T-helper 2 cell treated with Interferon-gamma antibody and Interleukin-4, amounts not matched to agents 5 μg/mL and 100 μg/mL, for 36 hours (primary cell): Measurements from ENCODE around the gene RGPD3.
"Not testable (repeated sequence)": the region's sequence is repeated elsewhere in the genome, so short reads cannot be mapped to it uniquely, and the experiment has no call there.

ENCODE experiments used
- DNase-seq: peaks from one replicate; pipeline ENCODE4 v3.0.0; 2021; ENCODE audit warnings: low spot score
- H3K27ac Mint-ChIP-seq: one replicate; pipeline ENCODE4 v1.8.0; 2021; ENCODE audit warnings: mild to moderate bottlenecking, mixed read lengths
- H3K27me3 Mint-ChIP-seq: one replicate; pipeline ENCODE4 v1.8.0; 2021; ENCODE audit warnings: low read depth, mixed read lengths
- H3K36me3 Mint-ChIP-seq: one replicate; pipeline ENCODE4 v1.8.0; 2021; ENCODE audit warnings: low read depth, mixed read lengths
- H3K4me1 Mint-ChIP-seq: one replicate; pipeline ENCODE4 v1.8.0; 2021; ENCODE audit warnings: low read depth, mixed read lengths
- H3K4me3 Mint-ChIP-seq: one replicate; pipeline ENCODE4 v1.8.0; 2022; ENCODE audit warnings: mild to moderate bottlenecking, moderate library complexity, mixed read lengths
- H3K9me3 Mint-ChIP-seq: one replicate; pipeline ENCODE4 v1.8.0; 2021; ENCODE audit warnings: mixed read lengths

Gene RGPD3

DNA sequence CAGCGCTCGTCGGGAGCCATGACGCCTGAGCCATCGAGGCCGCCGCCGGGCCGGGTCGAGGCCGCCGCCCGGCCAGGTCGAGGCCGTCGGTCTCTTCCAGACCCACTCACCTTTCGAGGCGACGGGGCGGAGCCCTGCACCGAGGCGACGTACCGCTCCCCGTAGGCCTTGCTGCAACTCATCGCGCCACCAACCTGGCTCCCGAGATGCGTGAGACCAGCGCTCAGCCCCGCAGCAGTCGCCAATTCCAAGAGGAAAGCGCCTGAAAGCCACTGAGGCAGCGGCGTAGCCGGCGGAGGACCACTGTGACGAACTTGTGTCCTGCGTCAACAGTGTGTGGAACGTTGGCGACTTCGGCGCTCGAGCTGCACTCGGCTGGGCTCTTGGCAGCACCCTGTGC lies at the start of gene RGPD3:
Gene RGPD3, minus strand, starts transcription at position 307 of the 400 bp plus-strand sequence. Its CDS starts 125 bp downstream, at position 182.
- H3K9me3 Mint-ChIP-seq, H3K4me1 Mint-ChIP-seq, H3K27me3 Mint-ChIP-seq, H3K4me3 Mint-ChIP-seq, DNase-seq, H3K36me3 Mint-ChIP-seq, H3K27ac Mint-ChIP-seq: not testable (repeated sequence)

DNA sequence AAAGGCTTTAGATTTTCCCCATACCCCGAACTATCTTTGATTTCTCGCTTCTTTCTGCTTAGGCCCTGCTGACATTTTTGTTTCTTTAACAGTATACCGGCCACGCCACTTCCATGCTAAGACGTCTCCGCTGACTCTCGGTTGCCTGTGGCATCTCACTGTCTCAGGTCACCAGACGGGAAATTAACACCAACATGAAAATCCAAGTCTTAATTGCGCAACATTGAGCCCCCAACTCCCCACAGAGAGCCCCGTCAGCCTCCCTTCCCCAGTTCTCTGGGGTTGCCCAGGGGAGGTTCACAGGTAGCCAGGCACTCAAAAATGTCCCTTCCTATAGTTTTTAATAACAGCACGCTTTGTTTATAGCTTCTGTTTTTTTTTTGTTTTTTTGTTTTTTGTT lies 49.1 kb upstream of the RGPD3 start:
- Mint-ChIP-seq H3K9me3 (no peaks in the 10 kb centered on the region), H3K27ac (no peak overlapping the region), H3K27me3 (no peaks in the 10 kb centered on the region), H3K36me3 (no peaks in the 10 kb centered on the region), H3K4me1 (no peaks in the 10 kb centered on the region), H3K4me3 (no peak overlapping the region)
- DNase-seq = no peak

DNA sequence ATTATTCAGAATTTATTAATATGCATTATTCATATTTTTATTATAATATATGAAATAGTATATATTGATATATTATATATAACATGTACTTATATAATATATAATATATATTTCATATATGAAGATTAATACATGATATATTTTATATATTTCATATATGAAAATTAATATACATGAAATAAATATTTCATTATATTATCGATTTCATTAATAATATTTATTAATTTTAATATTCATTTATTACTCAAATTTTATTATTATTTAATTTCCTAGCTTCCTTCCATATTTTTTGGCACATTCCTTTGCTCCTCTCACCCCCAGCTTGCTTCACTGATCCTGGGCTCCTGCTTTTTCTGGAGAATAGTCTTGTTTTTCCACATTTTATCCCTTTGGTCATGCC lies 48.7 kb upstream of the RGPD3 start:
- H3K36me3 Mint-ChIP-seq = no peaks in the 10 kb centered on the region
- no peaks in the 10 kb centered on the region for H3K27me3 Mint-ChIP-seq
- H3K27ac Mint-ChIP-seq = no peak overlapping the region
- no peak for DNase-seq
- no peak overlapping the region for H3K4me3 Mint-ChIP-seq
- H3K4me1 Mint-ChIP-seq = peaks cover 1% of the 10 kb centered on the region
- no peaks in the 10 kb centered on the region for H3K9me3 Mint-ChIP-seq

DNA sequence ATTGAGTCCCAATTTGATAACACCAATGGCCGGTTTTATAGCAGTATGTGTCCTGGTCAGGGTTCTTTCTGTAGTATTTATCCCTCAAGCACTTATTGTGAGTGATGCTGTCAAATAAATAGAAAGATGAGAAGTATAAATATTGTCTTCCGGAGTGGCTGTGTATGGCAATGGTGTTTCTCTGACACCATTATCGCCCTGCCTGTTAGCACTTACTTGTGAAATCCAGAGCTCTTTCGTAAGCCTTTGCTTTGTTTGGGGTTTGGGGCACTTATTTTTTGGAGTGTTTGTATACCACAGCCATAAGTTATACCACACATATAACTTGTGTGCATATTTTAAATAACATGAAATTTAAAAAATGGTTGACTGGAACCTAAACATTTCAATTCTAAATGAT lies 48.2 kb upstream of the RGPD3 start:
- no peaks in the 10 kb centered on the region for H3K9me3 Mint-ChIP-seq
- no peaks in the 10 kb centered on the region for H3K27me3 Mint-ChIP-seq
- H3K4me1 Mint-ChIP-seq = peaks cover 4% of the 10 kb centered on the region
- H3K4me3 Mint-ChIP-seq = no peak overlapping the region
- H3K36me3 Mint-ChIP-seq = no peaks in the 10 kb centered on the region
- no peak overlapping the region for H3K27ac Mint-ChIP-seq
- DNase-seq = no peak

DNA sequence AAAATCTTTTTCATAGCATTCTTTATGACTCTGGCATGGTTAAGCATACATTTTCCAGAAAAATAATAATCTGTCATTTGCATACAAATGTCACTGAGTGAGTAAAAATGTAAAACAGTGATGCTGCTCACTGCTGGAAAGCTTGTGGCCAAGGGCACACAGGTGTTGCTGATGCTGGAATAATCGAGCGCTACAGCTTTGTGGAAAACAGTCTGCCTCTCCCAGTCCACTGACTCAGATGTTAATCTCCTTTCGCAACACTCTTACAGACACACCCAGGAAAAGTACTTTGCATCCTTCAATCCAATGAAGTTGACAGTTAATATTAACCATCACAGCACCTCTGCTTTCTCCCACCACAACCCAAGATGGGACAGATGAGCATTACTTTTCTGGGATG lies 46.6 kb upstream of the RGPD3 start:
- H3K36me3 Mint-ChIP-seq, H3K4me3 Mint-ChIP-seq, DNase-seq, H3K9me3 Mint-ChIP-seq, H3K27me3 Mint-ChIP-seq, H3K4me1 Mint-ChIP-seq, H3K27ac Mint-ChIP-seq: not testable (repeated sequence)

DNA sequence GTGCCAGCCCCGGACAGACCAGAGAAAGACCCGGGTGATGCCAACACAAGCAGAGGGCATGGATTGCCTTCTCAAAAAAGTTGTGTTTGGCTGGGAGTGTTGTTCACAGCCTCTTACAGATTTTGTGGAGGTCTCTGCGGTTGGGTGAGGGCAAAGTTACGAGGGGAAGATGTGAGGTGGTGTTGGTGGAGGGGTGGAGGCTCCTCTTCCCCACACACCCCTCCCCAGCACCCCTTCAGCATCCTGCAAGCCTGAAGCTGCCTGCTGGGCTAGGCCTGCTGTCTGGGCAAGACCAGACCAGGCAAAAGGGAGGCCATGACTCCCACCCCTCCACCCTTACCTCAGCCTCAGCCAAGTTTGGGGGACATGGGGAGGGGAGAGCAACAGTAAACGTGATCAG lies 45.2 kb upstream of the RGPD3 start:
- not testable (repeated sequence) for H3K4me3 Mint-ChIP-seq, H3K4me1 Mint-ChIP-seq, DNase-seq, H3K36me3 Mint-ChIP-seq, H3K27ac Mint-ChIP-seq, H3K27me3 Mint-ChIP-seq, H3K9me3 Mint-ChIP-seq

DNA sequence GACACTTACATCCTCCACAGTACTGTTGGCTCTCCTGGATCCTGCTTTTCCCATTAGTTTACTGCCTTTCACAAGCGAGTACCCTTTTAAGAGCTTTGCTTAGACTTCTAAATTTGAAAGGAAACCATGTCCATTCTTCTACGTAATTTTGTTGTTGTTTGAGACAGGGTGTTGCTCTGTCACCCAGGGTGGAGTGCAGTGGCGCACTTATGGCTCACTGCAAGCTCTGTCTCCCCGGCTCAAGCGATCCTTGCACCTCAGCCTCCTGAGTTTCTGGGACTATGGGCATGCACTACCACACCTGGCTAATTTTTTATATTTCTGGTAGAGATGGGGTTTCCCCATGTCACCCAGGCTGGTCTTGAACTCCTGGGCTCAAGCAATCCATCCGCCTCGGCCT lies 43.7 kb upstream of the RGPD3 start:
- H3K4me3 Mint-ChIP-seq, H3K27me3 Mint-ChIP-seq, H3K27ac Mint-ChIP-seq, H3K36me3 Mint-ChIP-seq, DNase-seq, H3K9me3 Mint-ChIP-seq, H3K4me1 Mint-ChIP-seq: not testable (repeated sequence)

DNA sequence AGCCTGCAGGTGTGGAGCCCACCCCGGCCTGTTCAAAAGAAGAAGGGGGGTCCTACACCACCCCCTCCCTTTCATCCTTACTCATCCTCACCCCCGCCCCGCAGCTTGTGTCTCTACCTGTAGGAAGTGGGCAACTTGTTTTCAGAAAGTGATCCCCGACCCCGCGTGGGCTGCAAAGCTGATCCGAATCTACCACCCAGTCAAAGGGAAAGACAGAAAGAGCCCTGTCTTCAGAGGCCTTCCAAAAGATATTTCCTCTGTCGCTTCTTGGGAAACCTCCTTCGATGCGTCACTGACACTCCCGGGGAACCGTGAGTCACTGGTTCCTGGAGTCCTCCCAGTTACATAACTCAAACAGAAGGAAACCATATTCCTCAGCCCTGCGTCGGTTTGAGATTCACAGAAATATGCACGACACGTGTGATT lies 43.3 kb upstream of the RGPD3 start:
- peak; percentile 49 for DNase-seq
- not testable (repeated sequence) for H3K27me3 Mint-ChIP-seq, H3K9me3 Mint-ChIP-seq, H3K4me1 Mint-ChIP-seq, H3K4me3 Mint-ChIP-seq, H3K27ac Mint-ChIP-seq, H3K36me3 Mint-ChIP-seq

DNA sequence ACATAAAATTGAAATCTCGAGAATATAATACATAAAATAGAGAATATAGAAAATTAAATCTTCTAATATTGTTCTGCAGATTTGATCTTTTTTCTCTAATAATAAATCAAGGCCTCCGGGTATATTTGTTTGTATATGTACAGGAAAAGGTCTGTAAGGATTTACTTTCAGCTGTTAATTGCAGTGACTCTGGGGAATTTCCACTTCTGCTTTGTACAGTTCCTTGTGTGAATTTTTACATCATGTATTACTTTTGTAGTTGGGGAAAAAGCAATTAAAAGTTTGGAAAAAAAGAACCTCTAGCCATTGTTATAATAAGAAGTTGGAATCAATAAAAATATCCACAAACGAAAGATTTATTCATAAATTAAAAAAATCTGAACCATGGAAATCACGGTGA lies 42.6 kb upstream of the RGPD3 start:
- not testable (repeated sequence) for H3K36me3 Mint-ChIP-seq, H3K4me3 Mint-ChIP-seq, DNase-seq, H3K9me3 Mint-ChIP-seq, H3K4me1 Mint-ChIP-seq, H3K27ac Mint-ChIP-seq, H3K27me3 Mint-ChIP-seq

DNA sequence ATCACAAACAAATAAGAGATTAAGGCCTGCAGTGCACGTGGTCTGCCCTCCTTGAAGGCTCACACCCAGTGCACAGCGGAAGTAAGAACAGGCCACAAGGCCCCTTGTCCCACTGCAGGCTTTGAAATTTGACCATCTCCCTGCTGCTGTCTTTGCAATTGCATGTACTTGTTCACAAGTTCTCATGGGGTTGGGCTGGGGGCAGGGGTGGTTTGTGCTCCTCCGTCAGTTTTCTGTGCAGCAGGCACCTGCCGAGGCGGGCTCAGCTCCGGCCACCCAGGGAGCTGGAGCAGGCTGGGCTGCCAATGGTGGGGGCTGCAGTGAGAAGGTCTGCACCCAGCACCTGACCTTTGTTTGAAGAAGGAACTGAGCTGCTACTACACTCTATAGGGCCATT lies 41.2 kb upstream of the RGPD3 start:
- H3K36me3 Mint-ChIP-seq, H3K27me3 Mint-ChIP-seq, DNase-seq, H3K4me3 Mint-ChIP-seq, H3K9me3 Mint-ChIP-seq, H3K4me1 Mint-ChIP-seq, H3K27ac Mint-ChIP-seq: not testable (repeated sequence)

DNA sequence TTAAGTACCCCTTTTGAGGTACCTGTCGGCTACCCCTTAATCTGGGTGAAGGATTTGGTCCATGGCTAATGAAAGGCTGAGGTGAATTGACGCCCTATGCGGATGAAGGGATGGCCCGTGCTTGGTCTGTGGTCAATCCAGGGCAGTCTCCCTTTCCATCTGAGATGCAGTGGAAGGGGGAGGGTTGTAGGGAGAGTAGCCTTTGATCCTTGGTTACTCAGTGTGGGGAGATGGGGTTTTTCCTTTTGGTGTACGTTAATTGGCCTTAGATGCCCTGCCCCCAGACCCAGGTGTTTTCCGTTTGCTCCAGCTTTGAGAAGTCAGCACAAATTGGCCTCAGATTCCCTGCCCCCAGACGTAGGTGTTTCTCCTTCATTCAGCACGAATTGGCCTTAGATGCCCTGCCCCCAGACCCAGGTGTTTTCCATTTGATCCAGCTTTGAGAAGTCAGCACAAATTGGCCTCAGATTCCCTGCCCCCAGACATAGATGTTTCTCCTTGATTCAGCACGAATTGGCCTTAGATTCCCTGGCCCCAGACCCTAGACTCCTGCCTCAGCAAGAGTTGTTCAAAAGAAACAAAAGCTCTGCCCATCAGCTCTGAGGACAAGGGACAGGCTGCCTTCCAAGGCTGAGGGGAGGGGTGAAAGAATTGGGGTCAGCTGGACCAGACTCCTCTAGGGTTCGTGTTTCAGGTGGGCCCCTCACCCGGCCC lies 40.6 kb upstream of the RGPD3 start:
- H3K36me3 Mint-ChIP-seq, H3K9me3 Mint-ChIP-seq, H3K4me3 Mint-ChIP-seq, H3K4me1 Mint-ChIP-seq, H3K27me3 Mint-ChIP-seq, H3K27ac Mint-ChIP-seq, DNase-seq: not testable (repeated sequence)

DNA sequence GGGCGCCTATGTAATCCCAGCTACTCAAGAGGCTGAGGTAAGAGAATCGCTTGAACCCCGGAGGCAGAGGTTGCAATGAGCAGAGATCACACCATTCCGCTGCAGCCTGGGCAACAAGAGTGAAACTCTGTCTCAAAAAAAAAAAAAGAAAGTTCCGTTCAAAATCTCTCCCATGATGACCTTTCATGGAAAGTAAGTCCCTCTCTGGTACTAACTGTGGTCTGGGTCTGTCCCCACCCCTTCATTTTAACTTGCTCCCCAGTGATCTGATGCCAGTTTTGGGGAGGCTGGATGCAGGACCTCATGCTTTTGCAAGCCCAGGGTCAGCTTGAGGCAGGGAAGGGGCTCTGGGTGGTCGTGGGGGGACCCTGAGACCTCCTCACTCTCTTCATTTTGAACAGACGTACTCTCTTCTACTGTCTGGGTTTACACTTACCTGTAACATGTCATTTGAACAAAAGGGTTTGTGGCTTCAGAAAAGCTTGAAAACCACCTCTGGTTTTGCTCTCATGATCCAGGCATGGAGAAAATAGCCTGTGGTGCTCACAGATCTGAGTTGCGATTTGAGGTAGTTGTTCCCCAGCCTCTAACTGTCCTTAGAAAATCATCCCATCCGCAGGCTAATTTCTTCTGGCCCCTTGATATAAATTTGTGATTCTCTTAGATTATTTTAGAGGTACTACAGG lies 37.9 kb upstream of the RGPD3 start:
- not testable (repeated sequence) for DNase-seq, H3K27ac Mint-ChIP-seq, H3K4me1 Mint-ChIP-seq, H3K36me3 Mint-ChIP-seq, H3K9me3 Mint-ChIP-seq, H3K27me3 Mint-ChIP-seq, H3K4me3 Mint-ChIP-seq

DNA sequence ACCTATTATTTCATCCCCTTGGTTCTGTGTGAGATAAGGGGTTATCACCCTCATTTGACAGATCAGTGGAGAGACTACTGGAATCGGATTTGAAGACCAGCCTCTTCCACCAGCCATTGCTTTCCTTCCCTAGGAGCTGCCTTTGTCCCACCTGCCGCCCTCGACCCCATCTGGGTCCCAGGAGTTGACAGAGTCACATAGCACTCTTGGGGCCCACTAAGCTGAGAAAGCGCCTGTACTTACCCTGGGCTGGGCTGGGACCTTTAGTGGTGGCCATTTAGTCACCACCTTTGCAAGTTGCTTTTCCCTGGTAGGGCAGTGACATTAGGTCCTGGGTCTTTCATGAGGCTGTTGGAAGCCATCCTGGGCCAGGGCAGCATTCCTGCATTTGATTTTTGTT lies 36.6 kb upstream of the RGPD3 start:
- not testable (repeated sequence) for DNase-seq, H3K36me3 Mint-ChIP-seq, H3K27ac Mint-ChIP-seq, H3K9me3 Mint-ChIP-seq, H3K4me3 Mint-ChIP-seq, H3K27me3 Mint-ChIP-seq, H3K4me1 Mint-ChIP-seq

DNA sequence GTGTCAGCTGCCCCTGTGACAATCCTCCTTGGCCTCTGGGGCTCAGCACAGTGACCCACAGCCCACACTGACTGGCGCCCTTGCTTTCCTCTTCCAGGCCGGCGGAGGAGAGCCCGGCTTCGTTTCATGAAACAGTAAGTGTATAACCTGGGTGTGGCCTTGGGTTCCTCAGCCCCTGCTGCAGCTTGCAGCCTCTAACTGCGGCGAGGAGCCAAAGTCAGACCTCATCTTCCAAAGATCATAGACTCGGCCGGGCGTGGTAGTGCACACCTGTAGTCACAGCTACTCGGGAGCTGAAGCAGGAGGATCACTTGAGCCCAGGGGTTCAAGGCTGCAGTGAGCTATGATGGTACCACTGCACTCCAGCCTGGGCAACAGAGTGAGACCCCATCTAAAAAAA lies 36.0 kb upstream of the RGPD3 start:
- DNase-seq, H3K27ac Mint-ChIP-seq, H3K4me3 Mint-ChIP-seq, H3K4me1 Mint-ChIP-seq, H3K27me3 Mint-ChIP-seq, H3K9me3 Mint-ChIP-seq, H3K36me3 Mint-ChIP-seq: not testable (repeated sequence)

DNA sequence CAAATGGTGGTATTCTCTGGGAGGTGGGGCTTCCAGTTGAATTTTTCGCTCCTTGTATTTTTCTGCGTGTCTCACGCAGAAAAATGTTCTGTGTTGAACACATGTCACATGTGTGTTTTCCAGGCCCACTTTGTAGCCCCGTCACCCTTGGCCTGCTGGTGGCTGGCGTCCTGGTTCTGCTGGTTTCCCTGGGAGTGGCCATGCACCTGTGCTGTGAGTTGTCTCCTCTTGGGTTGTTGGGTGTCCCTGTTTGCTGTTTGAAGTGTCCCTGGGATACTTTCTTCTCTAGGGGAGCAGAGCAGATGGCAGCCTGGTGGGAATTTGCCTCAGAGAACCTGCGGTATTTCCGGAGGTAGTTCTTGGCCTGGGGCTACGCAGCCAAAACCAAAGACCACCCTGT lies 34.1 kb upstream of the RGPD3 start:
- H3K4me3 Mint-ChIP-seq, DNase-seq, H3K27me3 Mint-ChIP-seq, H3K27ac Mint-ChIP-seq, H3K9me3 Mint-ChIP-seq, H3K36me3 Mint-ChIP-seq, H3K4me1 Mint-ChIP-seq: not testable (repeated sequence)
